Measurements from ENCODE around the gene PRKCZ. TPM values are rescaled to one million over a fixed set of nuclear protein-coding genes. Genes with fewer than 3 reads are reported as not detected.
A peak's percentile ranks its signal among the peaks of the same experiment; 100 is the strongest.

PRKCZ gene
- total and polyA plus RNA-seq, 9 of the 15 experiments (the other 6 are each of a cell fraction or from before 2014, with no cell fraction given): 0.07 to 3.1 (median 1.3) TPM

DNA sequence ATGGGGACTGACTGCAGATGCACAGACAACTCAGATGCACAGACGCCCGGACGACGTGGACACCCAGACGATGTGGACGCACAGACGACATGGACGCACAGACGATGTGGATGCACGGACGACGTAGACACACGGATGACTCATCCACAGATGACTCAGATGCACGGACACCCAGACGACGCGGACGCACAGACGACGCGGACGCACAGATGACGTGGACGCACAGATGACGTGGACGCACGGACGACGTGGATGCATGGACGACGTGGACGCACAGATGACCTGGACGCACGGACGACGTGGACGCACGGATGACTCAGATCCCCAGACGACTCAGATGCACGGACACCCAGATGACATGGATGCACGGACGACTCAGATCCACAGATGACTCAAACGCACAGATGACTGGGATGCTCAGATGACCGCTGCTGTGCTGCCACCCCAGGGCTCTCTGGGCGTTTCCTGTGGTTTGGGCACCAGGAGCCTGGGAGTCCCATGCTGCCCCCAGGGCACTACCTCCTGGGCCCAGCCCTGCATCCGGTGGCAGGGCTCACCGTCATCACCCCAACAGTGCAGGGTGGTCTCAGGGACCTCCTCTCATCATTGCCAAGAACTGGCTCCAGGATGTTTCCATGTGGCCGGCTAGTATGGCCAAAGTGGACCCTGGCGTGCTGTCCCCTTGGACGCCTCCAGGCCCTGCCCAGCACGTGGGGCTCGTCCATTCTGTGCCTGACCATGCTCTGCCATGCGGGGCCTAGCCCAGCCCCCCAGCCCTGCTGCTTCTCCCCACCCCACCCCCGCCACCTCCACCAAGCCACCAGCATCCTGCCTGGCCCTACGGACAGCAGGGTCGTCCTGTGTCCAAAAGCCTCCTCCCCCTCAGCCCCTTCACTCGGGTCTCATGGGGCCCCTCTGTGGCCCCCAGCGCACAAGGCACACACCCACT is 130.4 kb downstream of the PRKCZ start (continued):
- TF ChIP-seq, protein P1, sequence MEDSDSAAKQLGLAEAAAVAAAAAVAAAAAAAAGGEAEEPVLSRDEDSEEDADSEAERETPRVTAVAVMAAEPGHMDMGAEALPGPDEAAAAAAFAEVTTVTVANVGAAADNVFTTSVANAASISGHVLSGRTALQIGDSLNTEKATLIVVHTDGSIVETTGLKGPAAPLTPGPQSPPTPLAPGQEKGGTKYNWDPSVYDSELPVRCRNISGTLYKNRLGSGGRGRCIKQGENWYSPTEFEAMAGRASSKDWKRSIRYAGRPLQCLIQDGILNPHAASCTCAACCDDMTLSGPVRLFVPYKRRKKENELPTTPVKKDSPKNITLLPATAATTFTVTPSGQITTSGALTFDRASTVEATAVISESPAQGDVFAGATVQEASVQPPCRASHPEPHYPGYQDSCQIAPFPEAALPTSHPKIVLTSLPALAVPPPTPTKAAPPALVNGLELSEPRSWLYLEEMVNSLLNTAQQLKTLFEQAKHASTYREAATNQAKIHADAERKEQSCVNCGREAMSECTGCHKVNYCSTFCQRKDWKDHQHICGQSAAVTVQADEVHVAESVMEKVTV (CRISPR knock-in tag; IDR thresholded peaks at IDR 0.05): no peak
- peak; percentile 35 for TF ChIP-seq NFYB (IDR thresholded peaks at IDR 0.05; ENCODE audit: extremely low read depth, insufficient read length)
- TF ChIP-seq NCOR1 (IDR thresholded peaks at IDR 0.05): peak; percentile 76
- no peak for TF ChIP-seq POLR3G (IDR thresholded peaks at IDR 0.05; ENCODE audit: extremely low read depth, insufficient read length, insufficient replicate concordance)
- no peak for TF ChIP-seq LCOR (CRISPR knock-in tag; IDR thresholded peaks at IDR 0.05)
- TF ChIP-seq ARID2 (IDR thresholded peaks at IDR 0.05): no peak
- TF ChIP-seq CC2D1A (IDR thresholded peaks at IDR 0.05): no peak; the same call in 1 of the 2 replicates
- no peak for TF ChIP-seq SMC3 (conservative IDR thresholded peaks at IDR 0.05; ENCODE audit: insufficient read depth, low read depth, low read length)
- no peak for TF ChIP-seq SPI1 (IDR thresholded peaks at IDR 0.05; ENCODE audit: borderline replicate concordance, low read depth, low read length)
- no peak for TF ChIP-seq ZNF766 (CRISPR knock-in tag; conservative IDR thresholded peaks at IDR 0.05)
- TF ChIP-seq NEUROD1 (IDR thresholded peaks at IDR 0.05; ENCODE audit: borderline replicate concordance, low read depth, low read length, partially characterized antibody): peak; percentile 64
- TF ChIP-seq GATAD2A (IDR thresholded peaks at IDR 0.05): no peak
- TF ChIP-seq LARP7 (IDR thresholded peaks at IDR 0.05): no peak
- TF ChIP-seq ZKSCAN8 (CRISPR knock-in tag; IDR thresholded peaks at IDR 0.05): no peak
- peak; percentile 89 for TF ChIP-seq FOS (IDR thresholded peaks at IDR 0.05; ENCODE audit: extremely low read depth, insufficient read length)
- no peak for TF ChIP-seq RBM39 (optimal IDR thresholded peaks at IDR 0.05; ENCODE audit: low read depth, low read length)
- no peak for TF ChIP-seq ZNF197 (CRISPR knock-in tag; IDR thresholded peaks at IDR 0.05; ENCODE audit: low read depth)
- TF ChIP-seq KLF10 (CRISPR knock-in tag; IDR thresholded peaks at IDR 0.05): no peak
- TF ChIP-seq GABPA (tag; conservative IDR thresholded peaks at IDR 0.05; ENCODE audit: low read depth): no peak
- no peak for TF ChIP-seq PHB (CRISPR knock-in tag; IDR thresholded peaks at IDR 0.05)
- no peak for TF ChIP-seq MXI1 (IDR thresholded peaks at IDR 0.05; ENCODE audit: low read depth, low read length)
- TF ChIP-seq ZNF589 (CRISPR knock-in tag; IDR thresholded peaks at IDR 0.05; ENCODE audit: low read depth): no peak
- TF ChIP-seq COPS2 (conservative IDR thresholded peaks at IDR 0.05): no peak
- TF ChIP-seq RUNX1 (IDR thresholded peaks at IDR 0.05; ENCODE audit: low read depth): no peak
- peak; percentile 89 for TF ChIP-seq NFIC (IDR thresholded peaks at IDR 0.05)
- no peak for TF ChIP-seq PURB (CRISPR knock-in tag; IDR thresholded peaks at IDR 0.05; ENCODE audit: low read depth)
- TF ChIP-seq ZNF584 (CRISPR knock-in tag; IDR thresholded peaks at IDR 0.05; ENCODE audit: low read depth): no peak
- peak; percentile 39 for TF ChIP-seq ZNF263 (CRISPR knock-in tag; IDR thresholded peaks at IDR 0.05; ENCODE audit: borderline replicate concordance)
- TF ChIP-seq RBM15 (IDR thresholded peaks at IDR 0.05; ENCODE audit: insufficient read depth, low read length): no peak
- no peak for TF ChIP-seq RHOXF2B (CRISPR knock-in tag; conservative IDR thresholded peaks at IDR 0.05)
- TF ChIP-seq BRD9 (IDR thresholded peaks at IDR 0.05; ENCODE audit: low read depth, partially characterized antibody): peak; percentile 71
- no peak for TF ChIP-seq TSC22D4 (tag; IDR thresholded peaks at IDR 0.05)
